Measurements from ENCODE around the gene POLR3GL.
A peak's percentile ranks its signal among the peaks of the same experiment; 100 is the strongest.

Gene POLR3GL

GRCh38 chr1:145993618-145994390 lies 29.3 kb downstream of the POLR3GL start:
- DNase-seq: no peak

- no peak for DNase-seq
These were observed 30.1 kb downstream of the POLR3GL start for GRCh38 chr1:145994391-145995120.

DNA sequence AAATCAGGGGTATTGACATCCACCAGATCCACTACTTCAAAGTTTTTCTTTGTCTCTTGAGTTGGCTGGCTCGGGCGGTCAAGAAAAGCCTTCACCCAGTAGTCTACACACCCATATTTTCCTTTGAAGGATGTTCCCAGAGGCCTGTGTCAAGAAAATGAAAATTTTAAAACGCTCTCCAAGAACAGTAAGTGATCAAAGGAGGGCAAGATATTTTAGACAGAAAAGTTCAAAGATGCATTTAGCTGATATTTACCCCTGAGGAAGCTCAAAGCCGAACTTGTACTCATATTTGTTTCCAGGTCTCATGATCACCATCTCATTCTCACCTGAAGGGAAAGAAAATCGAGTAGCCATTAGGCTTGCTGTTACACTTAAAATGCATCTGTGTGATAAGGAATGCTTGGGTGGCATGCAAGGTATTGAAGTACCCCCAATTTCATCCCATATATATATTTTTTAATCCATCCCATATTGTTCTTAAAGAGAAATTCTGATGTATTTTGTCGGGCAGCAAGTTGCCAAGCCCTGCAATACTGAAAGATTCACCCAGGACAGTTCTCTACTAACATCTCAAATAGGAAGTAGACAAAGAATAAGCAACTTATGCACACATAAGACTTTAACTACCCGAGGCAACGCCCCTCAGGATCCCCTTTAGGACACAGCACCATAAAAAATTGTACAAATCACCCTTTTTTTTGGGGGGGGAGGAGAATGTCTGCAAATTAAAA lies 30.8 kb downstream of the POLR3GL start:
- no peak for DNase-seq

DNA sequence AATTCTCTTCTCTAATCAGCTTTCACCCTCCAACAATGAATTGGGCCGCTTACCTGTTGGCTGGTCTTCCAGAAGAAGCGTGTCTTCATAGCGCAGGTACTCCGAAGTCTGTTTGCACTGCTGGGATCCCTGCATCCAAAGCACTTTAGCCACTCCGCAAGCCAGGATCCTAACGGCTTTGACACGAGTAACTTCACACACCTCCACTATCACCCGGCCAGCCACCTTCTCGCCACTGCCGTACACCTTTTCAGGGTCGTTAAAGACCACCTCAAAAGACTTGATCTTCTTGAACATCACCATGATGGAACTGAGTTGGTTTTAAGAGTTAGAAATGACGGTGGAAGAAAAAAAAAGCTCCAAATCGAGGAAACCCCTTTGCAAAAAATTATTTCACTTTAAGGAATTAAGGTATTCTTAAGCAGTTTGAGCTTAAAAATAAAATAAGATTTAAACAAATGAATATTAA lies 31.5 kb downstream of the POLR3GL start:
- no peak for DNase-seq

DNA sequence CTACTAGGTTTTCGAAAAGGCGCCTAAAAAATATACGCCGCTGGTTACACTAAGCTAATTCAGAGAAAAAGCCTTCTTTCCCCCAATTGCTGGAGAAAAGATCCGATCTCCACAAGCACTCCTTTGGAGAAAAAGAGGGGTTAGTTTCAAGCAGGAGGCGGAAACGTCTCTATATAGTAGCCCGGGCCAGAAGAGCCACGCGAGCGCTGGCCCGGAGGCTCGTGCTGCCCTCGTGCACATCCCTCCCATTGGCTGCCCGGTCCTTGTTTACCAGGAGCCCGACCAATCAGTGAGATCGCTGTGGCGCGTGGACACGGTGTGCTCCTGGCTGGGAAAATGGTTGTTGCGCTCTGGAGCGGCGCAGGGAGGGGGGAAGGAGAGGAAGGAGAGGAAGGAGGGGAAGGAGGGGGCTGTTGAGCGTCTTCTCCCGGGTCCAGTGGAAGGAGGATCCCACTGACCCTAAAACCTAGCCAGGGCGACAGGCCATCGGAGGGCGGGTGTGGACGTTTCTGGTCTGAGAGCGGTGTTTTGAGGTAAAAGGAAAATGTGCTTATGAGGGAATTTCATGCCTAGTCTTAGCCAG lies 32.0 kb downstream of the POLR3GL start, which contains the start of gene TXNIP:
TXNIP (minus strand) TSS at position 147 of the 583 bp plus-strand sequence. CDS start 313 bp downstream, outside the sequence.
- DNase-seq: peak; percentile 98

DNA sequence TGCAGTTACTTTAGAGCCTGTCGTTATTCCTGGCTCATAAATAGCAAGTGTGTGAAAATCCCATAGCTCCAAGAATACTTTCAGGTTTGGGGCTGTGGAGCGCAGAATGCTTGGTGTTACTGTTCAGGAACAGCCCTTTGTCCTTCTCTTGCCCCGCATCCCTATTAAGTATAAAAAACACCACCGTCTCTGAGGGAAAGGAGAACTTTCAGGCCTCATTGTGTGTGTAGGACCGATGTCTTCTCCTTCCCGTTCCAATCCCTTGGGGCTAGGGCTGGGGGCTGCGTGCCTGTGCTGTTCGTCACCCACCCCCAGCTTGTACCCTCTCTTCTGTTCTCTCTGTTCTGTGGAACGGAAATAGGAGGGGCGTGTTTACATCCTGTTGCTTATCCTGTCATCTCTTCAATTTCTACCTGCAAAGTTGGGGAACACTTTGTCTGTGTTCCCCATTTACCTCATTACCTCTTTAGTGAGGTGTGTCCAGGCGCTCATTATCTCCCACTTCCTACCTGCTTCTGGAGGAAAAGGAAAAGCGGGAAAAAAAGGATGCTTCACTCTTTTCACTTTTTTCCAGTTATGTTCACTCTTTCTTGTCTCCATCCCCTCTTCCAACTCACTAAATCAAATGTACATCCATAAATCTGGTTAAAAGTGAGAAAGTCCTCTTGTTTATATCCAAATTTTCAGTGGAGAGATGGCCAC lies 32.7 kb downstream of the POLR3GL start:
- DNase-seq: peak; percentile 50

DNA sequence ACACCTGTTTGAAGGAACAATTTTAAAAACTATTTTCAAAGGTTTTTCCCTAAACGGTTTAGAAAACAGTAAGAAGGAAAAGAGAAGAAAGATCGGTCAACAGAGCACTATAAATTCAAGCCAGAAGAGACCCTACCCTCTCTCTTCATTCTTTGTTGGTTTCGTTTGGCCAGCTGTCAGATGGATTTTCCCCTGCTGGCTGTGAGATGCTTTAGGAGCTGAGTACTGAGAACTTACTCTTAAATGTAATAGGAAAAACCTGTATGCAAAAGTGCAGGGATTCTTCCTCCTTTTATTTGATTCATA lies 33.2 kb downstream of the POLR3GL start:
- DNase-seq: no peak

- no peak for DNase-seq
These were observed 35.0 kb downstream of the POLR3GL start for GRCh38 chr1:145999321-146000024.

- DNase-seq: no peak
These were observed 37.2 kb downstream of the POLR3GL start for GRCh38 chr1:146001709-146002108.

- DNase-seq: no peak
These were observed 43.1 kb downstream of the POLR3GL start for GRCh38 chr1:146007489-146008133.

GRCh38 chr1:146010126-146010738 lies 45.7 kb downstream of the POLR3GL start:
- no peak for DNase-seq

DNA sequence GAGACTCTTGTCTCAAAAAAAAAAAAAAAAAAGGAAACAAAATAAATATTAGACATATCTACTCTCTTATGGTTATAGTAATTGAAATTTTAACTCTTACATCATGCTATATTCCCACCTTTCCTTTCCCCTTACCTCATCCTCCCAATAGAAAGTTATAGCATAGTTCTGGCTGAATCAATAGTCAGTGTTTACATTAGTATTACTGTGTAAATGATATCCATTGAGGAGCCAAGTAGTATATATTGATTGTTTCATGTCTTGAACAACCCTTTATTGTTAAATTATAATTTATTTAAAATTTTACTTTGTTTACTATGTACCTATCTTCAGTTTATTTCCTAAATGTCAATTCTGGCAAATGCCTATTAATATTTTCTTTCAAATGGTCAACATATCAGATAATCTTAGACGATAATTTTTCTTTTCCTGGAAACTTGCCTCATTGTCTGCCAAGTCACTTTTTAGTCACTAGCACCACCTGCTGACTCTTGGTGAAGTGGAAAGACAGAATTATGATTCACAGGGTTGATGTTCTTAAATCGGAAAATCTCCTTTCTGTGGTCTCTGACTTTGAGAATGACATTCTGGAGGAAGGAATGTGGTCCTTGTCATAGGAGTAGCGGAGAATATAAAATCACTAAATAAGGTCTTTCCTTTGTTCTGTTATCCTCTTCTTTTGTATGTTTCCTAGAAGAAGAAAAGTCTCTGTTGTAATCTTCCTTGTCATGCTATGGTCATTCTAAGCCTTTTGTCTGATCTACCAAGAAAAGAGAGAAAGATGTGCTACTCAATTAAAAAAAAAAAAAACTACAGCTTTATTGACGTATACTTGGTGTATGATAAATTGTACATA lies 48.4 kb downstream of the POLR3GL start:
- DNase-seq: peak; percentile 90

- DNase-seq: no peak
These were observed 49.1 kb downstream of the POLR3GL start for GRCh38 chr1:146013559-146013922.

DNA sequence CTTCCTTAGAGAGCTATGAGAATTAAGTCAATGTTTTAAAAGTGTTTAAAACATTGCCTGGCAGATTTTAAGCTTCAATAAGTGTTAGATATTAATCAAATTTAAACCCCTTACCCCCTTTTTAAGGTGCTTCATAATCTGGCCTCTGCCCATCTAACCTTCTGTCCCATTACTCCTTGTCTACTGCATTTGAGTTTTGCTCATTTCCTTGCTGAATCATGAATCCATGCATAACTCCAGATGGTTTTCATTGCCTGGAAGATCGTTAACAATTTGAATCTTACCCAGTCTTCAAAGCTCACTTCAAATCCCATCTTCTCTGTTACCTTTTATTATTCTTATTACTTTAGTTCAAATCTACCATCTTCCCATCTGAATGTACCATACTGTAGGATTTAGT lies 52.4 kb downstream of the POLR3GL start:
- peak; percentile 58 for DNase-seq

GRCh38 chr1:146019231-146020057 lies 55.0 kb downstream of the POLR3GL start:
- no peak for DNase-seq

GRCh38 chr1:146020058-146021049 lies 55.9 kb downstream of the POLR3GL start:
- DNase-seq: no peak

DNA sequence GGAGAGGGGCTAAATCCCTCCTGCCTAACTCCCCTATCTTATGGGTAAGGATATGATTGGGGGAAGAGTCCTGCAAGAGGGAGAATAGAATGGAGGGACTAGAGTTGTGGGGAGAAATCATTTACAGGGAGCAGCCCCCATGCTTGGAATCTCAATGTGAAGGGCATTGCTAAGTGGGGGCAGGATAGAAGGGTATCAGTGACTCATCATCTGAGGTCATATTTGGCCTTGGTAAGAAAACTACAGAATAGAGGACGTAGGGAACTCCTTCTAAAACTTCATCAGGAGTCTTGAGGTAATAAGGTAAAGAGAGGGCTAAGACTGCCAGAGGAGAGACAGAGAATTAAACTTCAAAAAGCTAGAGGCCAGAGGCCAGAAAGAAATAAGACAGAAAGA lies 56.6 kb downstream of the POLR3GL start:
- DNase-seq: no peak

Measured in fibroblast of skin of right biceps (primary cell).